Measurements from ENCODE around the gene ARAP1. TPM values are rescaled to one million over a fixed set of nuclear protein-coding genes. Genes with fewer than 3 reads are reported as not detected.

The ARAP1 gene
- total RNA-seq, 1 donor from 2014 or later: 49.5 TPM

DNA sequence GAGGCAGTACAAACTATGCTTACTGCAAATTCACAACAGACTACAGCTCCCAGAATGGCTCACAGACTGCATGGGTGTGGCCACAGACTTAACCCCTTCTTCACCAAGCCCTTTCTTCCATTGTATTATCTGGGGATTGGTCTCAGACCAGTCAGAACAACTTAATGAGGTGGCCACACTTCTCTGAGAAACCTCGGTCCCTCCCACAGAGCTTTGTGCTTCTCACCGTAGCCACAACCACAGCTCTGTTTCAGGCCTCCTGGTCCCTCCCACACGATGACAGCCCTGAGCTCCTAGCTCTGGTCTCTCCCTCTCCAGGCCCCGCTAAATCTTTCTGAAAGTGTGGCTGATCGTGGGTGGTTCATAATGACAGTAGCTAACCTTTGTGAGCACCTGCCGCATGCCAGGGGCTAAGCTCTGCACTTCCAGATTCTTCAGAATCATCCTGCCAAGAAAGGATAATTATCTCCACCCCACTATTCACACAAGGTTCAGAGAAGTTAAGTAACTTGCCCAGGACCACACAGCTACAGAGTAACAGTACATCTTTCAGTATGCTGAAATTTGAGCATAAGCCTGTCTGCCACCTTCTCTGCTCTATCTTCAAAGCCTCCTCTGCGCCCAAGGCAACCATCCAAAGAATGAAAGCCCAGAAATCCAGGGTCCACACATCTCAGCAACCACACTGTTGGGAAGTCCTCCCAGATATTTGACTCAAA is 83.4 kb downstream of the ARAP1 start:
- H3K4me3 ChIP-seq (ENCODE audit: low read depth, low read length): no peak overlapping the region
- no peak for DNase-seq (ENCODE audit: low read depth)
- no peak for FAIRE-seq
- TF ChIP-seq, protein P1, sequence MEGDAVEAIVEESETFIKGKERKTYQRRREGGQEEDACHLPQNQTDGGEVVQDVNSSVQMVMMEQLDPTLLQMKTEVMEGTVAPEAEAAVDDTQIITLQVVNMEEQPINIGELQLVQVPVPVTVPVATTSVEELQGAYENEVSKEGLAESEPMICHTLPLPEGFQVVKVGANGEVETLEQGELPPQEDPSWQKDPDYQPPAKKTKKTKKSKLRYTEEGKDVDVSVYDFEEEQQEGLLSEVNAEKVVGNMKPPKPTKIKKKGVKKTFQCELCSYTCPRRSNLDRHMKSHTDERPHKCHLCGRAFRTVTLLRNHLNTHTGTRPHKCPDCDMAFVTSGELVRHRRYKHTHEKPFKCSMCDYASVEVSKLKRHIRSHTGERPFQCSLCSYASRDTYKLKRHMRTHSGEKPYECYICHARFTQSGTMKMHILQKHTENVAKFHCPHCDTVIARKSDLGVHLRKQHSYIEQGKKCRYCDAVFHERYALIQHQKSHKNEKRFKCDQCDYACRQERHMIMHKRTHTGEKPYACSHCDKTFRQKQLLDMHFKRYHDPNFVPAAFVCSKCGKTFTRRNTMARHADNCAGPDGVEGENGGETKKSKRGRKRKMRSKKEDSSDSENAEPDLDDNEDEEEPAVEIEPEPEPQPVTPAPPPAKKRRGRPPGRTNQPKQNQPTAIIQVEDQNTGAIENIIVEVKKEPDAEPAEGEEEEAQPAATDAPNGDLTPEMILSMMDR (IDR thresholded peaks at IDR 0.05; ENCODE audit: insufficient read depth, low read length, severe bottlenecking): no peak
- H3K27me3 ChIP-seq (ENCODE audit: control insufficient read depth, insufficient read depth, low read length): peaks cover 10% of the 10 kb centered on the region
- no peaks in the 10 kb centered on the region for H3K36me3 ChIP-seq (ENCODE audit: control insufficient read depth, insufficient read depth, low read length)

DNA sequence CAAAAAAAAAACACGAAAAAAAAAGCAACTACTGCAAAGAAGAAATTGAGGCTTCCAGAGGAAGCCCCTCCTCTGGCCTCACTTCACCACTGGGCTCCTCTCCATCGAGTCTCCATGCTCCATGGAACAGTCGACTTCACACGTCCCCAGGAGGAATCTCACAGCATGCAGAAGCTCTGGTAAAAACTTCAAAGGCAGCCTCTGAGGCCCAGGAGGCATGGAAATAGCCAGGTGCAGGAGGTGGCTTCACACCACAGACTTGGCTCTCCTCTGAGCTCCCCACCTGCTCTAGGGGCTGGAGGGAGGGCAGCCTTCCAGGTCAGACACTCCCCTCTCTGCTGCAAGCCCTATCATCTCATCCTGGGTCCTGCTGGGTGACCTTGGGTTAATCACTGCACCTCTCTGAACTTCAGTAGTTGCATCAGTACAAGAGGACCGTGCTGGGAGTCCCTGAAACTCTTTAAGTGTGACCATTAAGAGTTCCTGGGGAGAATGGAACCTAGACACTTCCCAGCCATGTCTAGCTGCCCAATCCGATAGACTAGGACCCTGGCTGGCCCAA is 86.2 kb downstream of the ARAP1 start:
- Histone ChIP-seq H3K27me3 (ENCODE audit: control insufficient read depth, insufficient read depth, low read length) (peaks cover 9% of the 10 kb centered on the region), H3K36me3 (ENCODE audit: control insufficient read depth, insufficient read depth, low read length) (no peaks in the 10 kb centered on the region), H3K4me3 (ENCODE audit: low read depth, low read length) (no peak overlapping the region)
- FAIRE-seq (no peak), DNase-seq (ENCODE audit: low read depth) (no peak)
- TF ChIP-seq, protein P1 (IDR thresholded peaks at IDR 0.05; ENCODE audit: insufficient read depth, low read length, severe bottlenecking): no peak

DNA sequence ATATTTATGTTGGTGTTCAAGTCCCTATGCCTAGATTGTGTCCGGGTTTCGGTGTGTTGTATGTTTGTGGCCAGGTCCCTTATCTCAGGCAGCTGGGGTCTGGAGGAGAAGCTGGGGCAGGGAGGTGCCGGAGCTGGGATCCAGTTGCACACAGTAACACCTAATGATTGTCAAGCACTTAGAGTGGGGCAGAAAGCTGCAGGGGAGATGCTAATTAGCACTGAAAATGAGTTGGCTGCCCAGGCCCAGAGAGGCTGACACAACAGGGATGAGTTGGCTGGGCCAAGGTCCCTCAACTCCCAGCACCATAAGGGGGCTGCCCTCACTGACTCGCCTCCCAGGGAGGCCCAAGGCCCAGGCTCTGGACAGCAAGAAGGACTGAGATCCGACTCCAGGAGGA is 90.2 kb downstream of the ARAP1 start:
- TF ChIP-seq, protein P1 (IDR thresholded peaks at IDR 0.05; ENCODE audit: insufficient read depth, low read length, severe bottlenecking): no peak
- DNase-seq (ENCODE audit: low read depth) (no peak), FAIRE-seq (no peak)
- Histone ChIP-seq H3K4me3 (ENCODE audit: low read depth, low read length) (no peak overlapping the region), H3K27me3 (ENCODE audit: control insufficient read depth, insufficient read depth, low read length) (peaks cover 5% of the 10 kb centered on the region), H3K36me3 (ENCODE audit: control insufficient read depth, insufficient read depth, low read length) (no peaks in the 10 kb centered on the region)

DNA sequence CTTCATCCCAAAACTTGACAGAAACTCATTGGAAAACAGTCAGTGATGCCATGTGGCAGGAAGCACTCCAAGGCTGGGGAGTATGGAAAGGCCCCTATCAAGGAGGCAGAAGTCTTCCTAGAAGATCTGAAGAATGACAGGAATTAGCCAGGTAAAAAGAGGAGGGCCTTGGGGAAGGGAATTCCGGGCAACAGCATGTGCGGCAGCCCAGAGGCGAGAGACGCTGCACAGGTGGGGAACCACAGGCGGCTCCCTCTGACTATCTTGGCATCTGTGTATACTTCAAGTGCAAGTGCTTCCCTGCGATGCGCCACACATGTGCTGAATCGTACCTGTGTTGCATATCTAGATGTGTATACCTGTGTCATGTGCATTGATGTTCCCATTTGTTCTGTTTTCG is 90.7 kb downstream of the ARAP1 start:
- Histone ChIP-seq H3K27me3 (ENCODE audit: control insufficient read depth, insufficient read depth, low read length) (peaks cover 5% of the 10 kb centered on the region), H3K4me3 (ENCODE audit: low read depth, low read length) (no peak overlapping the region), H3K36me3 (ENCODE audit: control insufficient read depth, insufficient read depth, low read length) (no peaks in the 10 kb centered on the region)
- DNase-seq (ENCODE audit: low read depth) (no peak), FAIRE-seq (no peak)
- TF ChIP-seq, protein P1 (IDR thresholded peaks at IDR 0.05; ENCODE audit: insufficient read depth, low read length, severe bottlenecking): no peak

DNA sequence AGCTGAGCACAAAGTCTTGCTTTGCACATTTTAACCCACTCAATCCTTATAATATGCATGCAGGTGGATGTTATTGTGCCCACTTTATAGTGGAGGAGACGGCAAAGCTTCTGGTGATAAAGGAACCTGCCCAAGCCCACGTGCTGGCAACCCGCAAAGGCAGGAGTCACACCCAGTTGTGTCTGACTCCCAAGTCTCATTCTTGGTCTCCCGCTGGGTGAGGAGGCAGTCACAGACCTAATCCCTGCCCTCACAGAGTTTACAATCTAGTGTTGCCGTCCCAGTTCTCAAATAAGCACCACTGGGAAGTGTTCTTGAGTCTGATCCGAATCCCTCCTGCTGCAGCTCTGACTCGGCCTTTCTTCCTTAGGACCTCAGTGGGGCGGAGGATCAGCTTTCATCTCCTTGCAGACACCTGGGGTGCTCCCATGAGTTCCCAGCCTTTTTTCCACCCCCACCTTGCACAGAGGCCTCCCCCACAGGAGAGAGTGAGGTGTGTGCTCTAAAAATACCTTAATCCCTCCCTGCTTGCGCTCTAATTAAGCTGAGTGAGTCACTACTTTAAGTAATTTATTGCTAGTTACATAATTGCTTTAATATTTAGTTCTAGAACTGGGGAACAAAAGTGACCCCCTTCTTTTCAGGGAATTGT is 93.1 kb downstream of the ARAP1 start:
- TF ChIP-seq, protein P1 (IDR thresholded peaks at IDR 0.05; ENCODE audit: insufficient read depth, low read length, severe bottlenecking): no peak
- DNase-seq (ENCODE audit: low read depth): no peak
- no peaks in the 10 kb centered on the region for H3K36me3 ChIP-seq (ENCODE audit: control insufficient read depth, insufficient read depth, low read length)
- FAIRE-seq: no peak
- peaks cover 5% of the 10 kb centered on the region for H3K27me3 ChIP-seq (ENCODE audit: control insufficient read depth, insufficient read depth, low read length)
- H3K4me3 ChIP-seq (ENCODE audit: low read depth, low read length): no peak overlapping the region

Data from bronchial epithelial cell (primary cell).